Activated CD8-positive, alpha-beta memory T cell treated with anti-CD3 and anti-CD28 coated beads for 1 hour (primary cell): Measurements from ENCODE around the gene MPV17L2.
A peak's percentile ranks its signal among the peaks of the same experiment; 100 is the strongest.
"Not testable (repeated sequence)": the region's sequence is repeated elsewhere in the genome, so short reads cannot be mapped to it uniquely, and the experiment has no call there.

Experiments
- DNase-seq, 2 donors: peaks; one replicate each; pipeline ENCODE4 v3.0.0-alpha.2; 2020; ENCODE audit warnings: low read depth in 1 of 2; ENCODE audit errors: extremely low read depth in 1 of 2

The MPV17L2 gene

GRCh38 chr19:18192673-18193387 lies at the start of gene MPV17L2:
Gene MPV17L2, plus strand, starts transcription at chr19:18193218. Its CDS starts 64 bp downstream, at chr19:18193282.
- DNase-seq: peak; percentile 95 to 98

GRCh38 chr19:18143902-18144301 lies 49.1 kb upstream of the MPV17L2 start:
- DNase-seq: no peak

- DNase-seq: no peak
Measured at GRCh38 chr19:18144361-18144760, 48.7 kb upstream of the MPV17L2 start.

DNA sequence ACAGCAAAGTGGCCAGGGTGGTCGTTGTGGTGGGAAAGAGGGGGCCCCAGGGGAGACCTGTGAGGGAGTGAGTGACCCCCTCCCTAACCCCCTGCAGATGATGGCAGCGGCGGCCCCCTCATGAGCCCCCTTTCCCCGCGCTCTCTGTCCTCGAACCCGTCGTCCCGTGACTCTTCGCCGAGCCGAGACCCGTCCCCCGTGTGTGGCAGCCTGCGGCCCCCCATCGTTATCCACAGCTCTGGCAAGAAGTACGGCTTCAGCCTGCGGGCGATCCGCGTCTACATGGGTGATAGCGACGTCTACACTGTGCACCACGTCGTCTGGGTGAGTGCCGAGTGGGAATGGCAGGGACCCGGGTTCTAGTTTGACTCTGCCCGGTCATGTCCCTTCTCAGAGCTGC lies 48.1 kb upstream of the MPV17L2 start:
- no peak for DNase-seq

DNA sequence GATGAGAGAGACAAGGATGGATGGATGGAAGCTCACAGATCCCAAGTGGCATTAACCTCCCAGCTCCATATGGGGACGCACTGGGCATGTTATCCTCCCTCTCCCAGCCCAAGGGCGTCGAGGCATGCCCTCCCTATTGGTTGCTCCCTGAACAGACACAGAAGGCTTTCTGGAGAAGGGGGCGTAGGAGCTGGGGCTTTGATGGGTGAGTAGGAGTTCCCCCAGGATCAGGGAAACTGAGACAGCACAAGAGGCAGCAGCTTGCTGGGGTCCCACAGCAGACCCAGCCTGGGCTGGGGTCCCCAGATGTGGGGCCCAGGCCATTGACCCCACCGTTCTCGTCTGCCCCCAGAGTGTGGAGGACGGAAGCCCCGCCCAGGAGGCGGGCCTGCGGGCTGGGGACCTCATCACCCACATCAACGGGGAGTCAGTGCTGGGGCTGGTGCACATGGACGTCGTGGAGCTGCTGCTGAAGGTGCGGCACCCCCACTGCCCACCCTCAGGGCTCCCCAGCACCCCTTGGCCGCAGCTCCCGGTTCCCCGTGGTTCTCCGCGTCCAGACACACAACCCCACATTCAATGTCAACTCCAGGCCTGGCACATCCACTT lies 47.5 kb upstream of the MPV17L2 start:
- no peak for DNase-seq

DNA sequence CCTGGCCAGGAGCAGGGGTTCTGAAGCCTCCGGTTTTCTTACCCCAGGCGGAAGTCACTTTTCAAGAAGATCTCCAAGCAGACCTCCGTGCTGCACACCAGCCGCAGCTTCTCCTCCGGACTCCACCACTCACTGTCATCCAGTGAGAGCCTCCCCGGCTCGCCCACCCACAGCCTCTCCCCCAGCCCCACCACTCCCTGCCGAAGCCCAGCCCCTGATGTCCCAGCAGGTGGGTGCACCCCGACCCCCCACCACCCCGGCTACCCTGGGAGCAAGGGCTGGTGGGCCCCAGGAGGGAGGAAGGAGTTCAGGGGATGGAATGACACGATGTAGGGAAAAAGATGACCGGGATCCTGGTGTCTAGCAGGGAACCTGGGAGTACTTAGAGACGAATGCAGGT lies 45.6 kb upstream of the MPV17L2 start:
- no peak for DNase-seq

DNA sequence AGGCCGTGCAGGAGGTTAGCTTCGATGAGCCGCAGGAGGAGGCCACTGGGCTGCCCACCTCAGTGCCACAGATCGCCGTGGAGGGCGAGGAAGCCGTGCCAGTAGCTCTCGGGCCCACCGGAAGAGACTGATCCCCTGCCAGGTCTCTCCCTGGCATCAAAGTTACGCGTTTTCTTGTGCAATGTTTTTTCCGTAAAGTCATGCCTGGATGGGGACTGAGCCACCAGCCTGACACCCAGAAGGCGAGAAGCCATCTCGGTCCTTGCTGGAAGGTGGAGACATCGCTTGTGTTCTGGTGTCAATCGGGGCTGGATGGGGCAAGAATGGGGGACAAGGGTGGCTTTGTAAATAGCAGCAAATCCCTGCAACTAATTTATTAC lies 43.4 kb upstream of the MPV17L2 start:
- DNase-seq: no peak

- no peak for DNase-seq
Measured at GRCh38 chr19:18150776-18151624, 42.0 kb upstream of the MPV17L2 start.

GRCh38 chr19:18152442-18152816 lies 40.6 kb upstream of the MPV17L2 start:
- DNase-seq: peak; percentile 92 to 96

GRCh38 chr19:18152817-18153555 lies 40.0 kb upstream of the MPV17L2 start, which contains the start of gene PIK3R2:
Gene PIK3R2, plus strand, starts transcription at chr19:18153163. Its CDS starts 2,717 bp downstream, at chr19:18155880.
- DNase-seq: peak; percentile 98 to 99

- peak in 1 of 2 donors; percentile 19 for DNase-seq
Measured at GRCh38 chr19:18153556-18154134, 39.4 kb upstream of the MPV17L2 start.

GRCh38 chr19:18155095-18156087 lies 37.6 kb upstream of the MPV17L2 start:
- no peak for DNase-seq

DNA sequence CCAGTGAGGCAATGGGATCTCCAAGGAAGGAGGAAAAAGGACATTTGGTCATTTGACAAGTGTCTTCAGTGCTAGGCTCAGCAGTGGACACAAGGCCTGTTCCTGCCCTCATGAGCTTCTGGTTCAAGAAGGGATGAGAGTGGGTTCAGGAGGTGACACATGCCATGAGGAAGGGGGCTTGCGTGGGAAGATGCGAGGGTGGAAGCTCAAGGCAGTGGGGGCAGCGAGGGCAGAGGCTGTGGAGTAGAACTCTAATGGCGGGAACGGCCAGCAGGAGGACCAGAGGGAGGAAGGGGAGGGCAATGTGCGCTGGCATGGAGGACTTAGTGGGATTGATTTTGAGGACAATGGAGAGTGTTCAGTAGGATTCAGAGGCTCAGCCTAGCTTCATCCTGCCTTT lies 36.8 kb upstream of the MPV17L2 start:
- DNase-seq: no peak

DNA sequence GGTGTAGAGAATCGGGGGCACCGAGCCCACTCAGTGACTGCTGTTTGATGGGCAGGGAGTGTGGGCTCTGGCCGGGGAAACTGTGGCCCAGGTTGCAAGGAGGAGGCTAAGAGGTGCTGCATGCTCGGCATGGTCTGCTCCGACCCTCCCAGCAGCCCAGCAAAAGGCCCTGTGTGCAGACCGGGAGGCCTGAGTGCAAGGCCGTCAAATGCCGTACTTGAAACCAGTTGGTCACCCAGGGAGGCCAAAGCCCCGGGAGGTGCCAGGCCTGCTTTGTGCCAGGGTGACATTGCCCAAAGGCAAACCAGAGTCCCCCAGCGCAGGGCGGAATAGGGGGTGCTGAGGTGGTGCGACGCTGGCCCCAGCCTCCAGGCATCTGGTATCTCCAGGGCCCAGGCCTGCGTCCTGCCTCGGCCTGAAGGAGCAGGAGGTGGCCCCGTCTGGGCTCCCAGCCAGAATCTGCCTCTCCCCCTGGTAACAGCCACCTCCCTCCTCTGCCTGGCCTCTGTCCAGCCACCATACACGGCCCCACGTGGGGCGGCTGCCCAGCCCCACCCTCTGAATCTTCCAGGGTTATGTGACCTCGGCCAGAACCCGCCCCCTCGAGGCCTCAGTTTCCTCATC lies 36.1 kb upstream of the MPV17L2 start:
- no peak for DNase-seq

DNA sequence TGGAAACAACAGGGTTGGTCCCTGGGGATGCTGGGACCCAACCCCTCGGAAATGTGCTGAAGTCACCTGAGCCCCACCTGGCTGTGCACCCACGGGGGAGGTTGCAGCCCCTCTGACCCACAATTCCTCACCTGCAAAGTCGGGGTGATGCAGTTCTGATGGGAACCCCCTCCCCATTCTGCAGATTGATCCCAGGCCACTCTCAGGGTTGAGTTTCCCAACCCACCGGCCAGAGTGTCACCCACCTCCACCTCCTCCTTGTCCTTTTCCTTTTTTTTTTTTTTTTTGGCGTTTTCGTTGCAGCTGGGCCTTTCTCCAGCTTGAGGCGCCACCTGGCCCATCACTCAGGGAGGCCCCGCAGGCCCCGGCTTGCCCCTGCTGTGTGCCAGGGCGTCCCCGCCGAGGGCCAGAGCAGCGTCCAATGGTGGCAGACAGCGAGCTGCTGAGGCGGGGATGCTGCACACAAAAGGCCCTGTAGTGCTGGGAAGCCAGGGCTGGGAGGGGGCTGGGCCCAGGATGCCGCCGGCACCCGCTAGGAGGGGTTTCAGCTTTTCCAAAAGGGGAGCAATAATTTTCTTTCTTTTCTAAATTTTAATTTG lies 35.5 kb upstream of the MPV17L2 start:
- DNase-seq: no peak

DNA sequence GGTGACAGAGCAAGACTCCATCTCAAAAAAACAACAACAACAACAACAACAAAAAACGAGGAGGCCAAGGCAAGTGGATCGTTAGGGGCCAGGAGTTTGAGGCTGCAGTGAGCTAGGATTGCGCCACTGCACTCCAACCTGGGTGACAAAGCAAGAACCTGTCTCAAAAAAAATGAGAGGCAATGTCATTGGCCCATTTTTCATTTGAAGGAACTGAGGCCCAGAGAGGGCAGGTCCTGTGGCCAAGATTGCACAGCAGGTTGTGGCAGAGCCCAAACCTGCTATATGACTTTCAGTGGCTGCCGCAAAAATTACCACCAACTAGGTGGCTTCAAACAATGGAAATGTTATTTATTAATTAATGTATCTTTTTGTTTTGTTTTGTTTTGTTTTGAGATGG lies 34.6 kb upstream of the MPV17L2 start:
- no peak for DNase-seq

GRCh38 chr19:18159059-18159616 lies 33.9 kb upstream of the MPV17L2 start:
- not testable (repeated sequence) for DNase-seq

- DNase-seq: no peak
Measured at GRCh38 chr19:18159810-18160209, 33.2 kb upstream of the MPV17L2 start.
